Measurements from ENCODE around the gene ITGA8.

- TF ChIP-seq GATA2 (IDR thresholded peaks at IDR 0.05; ENCODE audit: low read depth, low read length) (no peak), GATA3 (IDR thresholded peaks at IDR 0.05; ENCODE audit: low read depth, low read length) (no peak)
Measured at GRCh38 chr10:15526754-15527153, 193.0 kb downstream of the ITGA8 start.
